Neutrophil (primary cell): ENCODE measurements around the gene ERGIC2.

Experiments used
- H3K27ac ChIP-seq: fragments of 200-600 bp; sonication (generic); 2 replicates; pipeline ENCODE4 v1.5.1; 2016; ENCODE audit warnings: mild to moderate bottlenecking, moderate library complexity
- H3K27me3 ChIP-seq: fragments of 200-600 bp; sonication (generic); 2 replicates; pipeline ENCODE4 v1.6.0; 2016; ENCODE audit warnings: mild to moderate bottlenecking
- H3K36me3 ChIP-seq: fragments of 200-600 bp; sonication (generic); 2 replicates; pipeline ENCODE4 v1.5.1; 2017
- H3K4me1 ChIP-seq, 2 experiments: fragments of 200-600 bp in 1 of 2; sonication (generic) in 1 of 2; 1 replicate in 1 of 2; 2 replicates in 1 of 2; pipeline versions ENCODE4 v1.5.1 to v1.6.1; 2013 to 2016; ENCODE audit warnings: low read depth in 1 of 2, low read length in 1 of 2, mild to moderate bottlenecking in 1 of 2, moderate library complexity in 1 of 2; ENCODE audit not compliant: control insufficient read depth in 1 of 2, insufficient read depth in 1 of 2
- H3K4me3 ChIP-seq, 2 experiments: fragments of 200-600 bp in 1 of 2; sonication (generic) in 1 of 2; 1 replicate in 1 of 2; 2 replicates in 1 of 2; pipeline ENCODE4 v1.5.1; 2013 to 2016; ENCODE audit warnings: low read depth in 1 of 2, low read length in 1 of 2, mild to moderate bottlenecking in 1 of 2, moderate library complexity in 1 of 2
- H3K9me3 ChIP-seq: fragments of 200-600 bp; sonication (generic); 2 replicates; pipeline ENCODE4 v1.5.1; 2016
- TF ChIP-seq, protein P1 (sequence below): fragments of 200-600 bp; sonication (generic); IDR thresholded peaks from 2 replicates; pipeline ENCODE4 v1.5.1; 2016; ENCODE audit warnings: antibody characterized with exemption

The ERGIC2 gene, protein sequence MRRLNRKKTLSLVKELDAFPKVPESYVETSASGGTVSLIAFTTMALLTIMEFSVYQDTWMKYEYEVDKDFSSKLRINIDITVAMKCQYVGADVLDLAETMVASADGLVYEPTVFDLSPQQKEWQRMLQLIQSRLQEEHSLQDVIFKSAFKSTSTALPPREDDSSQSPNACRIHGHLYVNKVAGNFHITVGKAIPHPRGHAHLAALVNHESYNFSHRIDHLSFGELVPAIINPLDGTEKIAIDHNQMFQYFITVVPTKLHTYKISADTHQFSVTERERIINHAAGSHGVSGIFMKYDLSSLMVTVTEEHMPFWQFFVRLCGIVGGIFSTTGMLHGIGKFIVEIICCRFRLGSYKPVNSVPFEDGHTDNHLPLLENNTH

DNA sequence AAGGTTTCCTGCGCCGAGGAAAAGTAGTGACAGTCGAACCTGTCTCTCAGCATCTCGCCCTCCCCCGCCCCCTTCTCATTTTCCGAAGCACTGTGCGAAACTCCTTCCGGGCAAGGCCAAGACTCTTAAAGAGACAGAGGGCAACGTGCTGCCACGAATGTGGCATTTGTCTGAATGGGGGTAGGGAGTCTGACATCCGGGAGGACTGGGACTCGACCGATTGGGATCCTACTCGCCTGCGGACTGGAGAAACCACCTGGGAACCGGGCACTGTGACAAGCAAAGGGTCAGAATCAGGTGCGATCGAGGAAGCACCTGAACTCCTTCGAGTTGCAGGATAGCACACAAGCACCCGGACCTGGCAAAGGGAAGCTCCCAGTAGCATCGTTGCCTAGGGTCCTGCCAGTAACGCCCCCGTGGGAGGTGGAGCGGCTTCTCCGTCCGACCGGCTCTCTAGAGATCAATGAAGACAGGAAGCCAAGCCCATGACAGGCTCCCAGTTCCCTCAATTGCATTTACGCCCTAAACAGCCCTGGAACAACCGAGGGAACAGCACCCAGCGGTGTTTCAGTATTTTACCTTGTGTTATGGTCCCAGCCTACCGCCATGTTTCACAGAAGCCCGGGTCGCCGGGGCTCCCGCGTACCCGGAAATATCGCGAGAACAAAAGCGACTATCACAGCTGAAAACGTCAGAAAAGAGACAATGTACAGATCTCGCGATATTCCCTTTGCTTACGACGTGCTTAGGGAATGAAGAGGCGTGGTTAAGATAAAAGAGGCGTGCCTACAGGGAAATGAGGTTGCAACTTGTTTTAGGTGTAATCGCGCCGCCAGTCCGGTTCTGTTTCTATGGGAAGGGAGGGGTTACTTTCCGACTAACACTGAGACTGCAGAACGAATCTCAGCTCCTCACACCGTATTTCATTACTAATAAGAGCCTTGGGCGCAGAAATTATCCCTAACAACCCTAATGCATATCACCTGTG is at the start of gene ERGIC2:
Gene ERGIC2 (minus strand): TSS at position 637 of the 988 bp plus-strand sequence. CDS start 9,539 bp downstream, outside the sequence.
- no peaks in the 10 kb centered on the region for H3K27me3 ChIP-seq
- H3K9me3 ChIP-seq: no peaks in the 10 kb centered on the region
- TF ChIP-seq, protein P1, sequence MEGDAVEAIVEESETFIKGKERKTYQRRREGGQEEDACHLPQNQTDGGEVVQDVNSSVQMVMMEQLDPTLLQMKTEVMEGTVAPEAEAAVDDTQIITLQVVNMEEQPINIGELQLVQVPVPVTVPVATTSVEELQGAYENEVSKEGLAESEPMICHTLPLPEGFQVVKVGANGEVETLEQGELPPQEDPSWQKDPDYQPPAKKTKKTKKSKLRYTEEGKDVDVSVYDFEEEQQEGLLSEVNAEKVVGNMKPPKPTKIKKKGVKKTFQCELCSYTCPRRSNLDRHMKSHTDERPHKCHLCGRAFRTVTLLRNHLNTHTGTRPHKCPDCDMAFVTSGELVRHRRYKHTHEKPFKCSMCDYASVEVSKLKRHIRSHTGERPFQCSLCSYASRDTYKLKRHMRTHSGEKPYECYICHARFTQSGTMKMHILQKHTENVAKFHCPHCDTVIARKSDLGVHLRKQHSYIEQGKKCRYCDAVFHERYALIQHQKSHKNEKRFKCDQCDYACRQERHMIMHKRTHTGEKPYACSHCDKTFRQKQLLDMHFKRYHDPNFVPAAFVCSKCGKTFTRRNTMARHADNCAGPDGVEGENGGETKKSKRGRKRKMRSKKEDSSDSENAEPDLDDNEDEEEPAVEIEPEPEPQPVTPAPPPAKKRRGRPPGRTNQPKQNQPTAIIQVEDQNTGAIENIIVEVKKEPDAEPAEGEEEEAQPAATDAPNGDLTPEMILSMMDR: no peak
- peaks cover 19 to 25% of the 10 kb centered on the region in 2 experiments for H3K4me1 ChIP-seq
- H3K36me3 ChIP-seq: peaks cover 15% of the 10 kb centered on the region
- peak within 1 kb of the TSS; percentile 92 for H3K27ac ChIP-seq
- H3K4me3 ChIP-seq: peak within 1 kb of the TSS; percentile 97 to 98

DNA sequence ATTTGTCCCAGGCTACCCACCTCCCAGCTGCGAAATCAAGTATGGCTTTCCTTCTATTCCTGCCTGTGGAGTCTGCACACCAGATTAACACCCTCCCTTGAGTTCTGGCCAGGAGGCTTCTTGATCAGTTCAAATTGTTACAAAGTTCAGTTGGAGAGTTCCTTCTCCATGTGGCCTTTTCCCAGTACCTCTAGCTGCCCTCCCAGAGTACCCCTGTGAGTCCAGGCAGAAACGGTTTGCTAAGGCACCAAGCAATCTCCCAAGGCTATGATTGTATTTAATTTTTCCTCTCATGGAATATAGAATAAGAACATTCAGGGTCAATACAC is 49.7 kb upstream of the ERGIC2 start:
- Histone ChIP-seq H3K36me3 (no peaks in the 10 kb centered on the region), H3K4me1 (peaks cover 39 to 51% of the 10 kb centered on the region in 2 experiments), H3K27ac (peak overlapping the region; percentile 1), H3K4me3 (no peak overlapping the region), H3K27me3 (no peaks in the 10 kb centered on the region), H3K9me3 (no peaks in the 10 kb centered on the region)
- TF ChIP-seq, protein P1: no peak

DNA sequence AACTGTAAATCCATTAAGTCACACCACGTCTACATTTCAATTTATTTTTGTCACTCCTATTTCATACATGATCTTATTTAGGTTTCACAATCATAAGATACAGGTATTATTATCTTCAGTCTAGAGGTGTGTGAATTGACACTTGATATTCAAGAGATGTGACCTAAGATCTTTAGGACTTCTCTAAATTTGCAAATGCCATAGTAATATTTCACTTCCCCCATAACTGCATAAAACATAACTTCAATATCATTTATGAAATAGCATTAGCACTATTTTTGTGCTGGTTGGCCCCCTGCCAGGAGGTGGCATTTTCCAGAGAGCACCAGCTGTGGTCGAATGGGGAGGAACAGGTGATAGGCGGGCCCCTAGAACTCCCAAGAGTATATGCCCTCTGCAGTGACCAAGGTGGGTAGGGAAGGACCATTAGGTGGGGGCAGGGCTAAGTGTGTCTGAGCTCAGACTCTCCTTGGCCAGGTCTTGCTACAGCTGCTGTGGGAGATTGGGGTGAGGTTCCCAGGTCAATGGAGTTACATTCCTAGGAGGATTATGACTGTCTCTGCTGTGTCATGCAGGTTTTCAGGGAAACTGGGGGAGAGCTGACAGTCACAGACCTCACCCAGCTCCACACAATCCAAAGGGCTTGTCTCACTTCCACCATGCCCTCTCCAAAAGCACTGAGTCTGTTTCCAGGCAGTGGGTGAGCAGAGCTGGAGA is 49.2 kb upstream of the ERGIC2 start:
- no peaks in the 10 kb centered on the region for H3K36me3 ChIP-seq
- H3K27me3 ChIP-seq: no peaks in the 10 kb centered on the region
- peak overlapping the region; percentile 86 for H3K27ac ChIP-seq
- no peak overlapping the region for H3K4me3 ChIP-seq
- H3K9me3 ChIP-seq: no peaks in the 10 kb centered on the region
- H3K4me1 ChIP-seq: peaks cover 34 to 46% of the 10 kb centered on the region in 2 experiments
- TF ChIP-seq, protein P1: no peak

DNA sequence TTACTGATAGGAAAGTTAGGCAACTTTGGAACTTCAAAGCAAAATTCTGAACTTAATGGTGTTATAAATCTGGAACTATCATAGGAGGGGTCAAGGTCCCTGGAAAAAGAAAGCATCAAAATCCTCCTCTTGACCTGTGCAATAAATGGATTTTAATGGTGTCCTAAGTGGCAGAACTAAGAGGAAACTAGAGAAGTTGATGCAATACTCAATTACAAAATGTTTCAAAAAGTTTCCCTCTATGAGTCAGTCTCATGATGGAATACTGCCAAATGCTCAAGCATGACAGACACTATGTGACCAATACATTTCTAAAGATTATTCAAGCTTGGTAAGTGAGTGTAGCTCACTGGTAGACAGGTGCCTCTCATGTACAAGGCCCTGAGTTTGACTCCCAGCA is 47.7 kb upstream of the ERGIC2 start:
- Histone ChIP-seq H3K4me1 (peaks cover 29 to 34% of the 10 kb centered on the region in 2 experiments), H3K27me3 (no peaks in the 10 kb centered on the region), H3K36me3 (no peaks in the 10 kb centered on the region), H3K27ac (peak overlapping the region; percentile 86), H3K9me3 (no peaks in the 10 kb centered on the region), H3K4me3 (peak overlapping the region in 1 of 2 experiments; percentile 33)
- TF ChIP-seq, protein P1: no peak

DNA sequence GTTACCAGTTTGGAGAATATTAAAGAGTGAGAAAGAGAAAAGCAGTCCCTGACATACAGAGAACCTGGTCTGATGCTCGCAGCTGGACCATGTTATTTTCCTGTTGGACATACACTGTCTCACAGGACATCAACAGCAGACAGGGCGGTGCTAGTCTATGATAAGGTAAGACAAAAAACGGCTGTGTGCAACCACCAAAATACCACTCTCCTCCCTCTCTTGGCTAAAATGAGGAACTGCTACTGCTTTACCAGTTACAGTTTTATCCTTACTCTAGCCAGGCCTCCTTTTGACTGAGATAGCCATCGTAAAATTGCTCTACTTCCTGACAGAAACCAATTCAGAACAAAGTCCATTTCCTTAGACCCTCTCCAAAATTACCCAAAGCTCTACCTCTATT is 47.0 kb upstream of the ERGIC2 start:
- Histone ChIP-seq H3K9me3 (no peaks in the 10 kb centered on the region), H3K4me1 (peaks cover 29 to 34% of the 10 kb centered on the region in 2 experiments), H3K27ac (peak overlapping the region; percentile 86), H3K36me3 (no peaks in the 10 kb centered on the region), H3K27me3 (no peaks in the 10 kb centered on the region), H3K4me3 (peak overlapping the region; percentile 12 to 33)
- TF ChIP-seq, protein P1: peak; percentile 21
